GDM1 (cell line): ENCODE results near the gene RPL22.

Experiments
- DNase-seq: peaks from one replicate; lab custom pipeline; 2025; lab: John Stamatoyannopoulos, UW

The RPL22 gene

GRCh38 chr1:6199298-6200187, at the start of gene RPL22:
Gene RPL22, minus strand, starts transcription at chr1:6199595. Its CDS starts 22 bp downstream, at chr1:6199573.
- DNase-seq: peak; percentile 98

GRCh38 chr1:6248161-6248776, 48.9 kb upstream of the RPL22 start:
- no peak for DNase-seq

DNA sequence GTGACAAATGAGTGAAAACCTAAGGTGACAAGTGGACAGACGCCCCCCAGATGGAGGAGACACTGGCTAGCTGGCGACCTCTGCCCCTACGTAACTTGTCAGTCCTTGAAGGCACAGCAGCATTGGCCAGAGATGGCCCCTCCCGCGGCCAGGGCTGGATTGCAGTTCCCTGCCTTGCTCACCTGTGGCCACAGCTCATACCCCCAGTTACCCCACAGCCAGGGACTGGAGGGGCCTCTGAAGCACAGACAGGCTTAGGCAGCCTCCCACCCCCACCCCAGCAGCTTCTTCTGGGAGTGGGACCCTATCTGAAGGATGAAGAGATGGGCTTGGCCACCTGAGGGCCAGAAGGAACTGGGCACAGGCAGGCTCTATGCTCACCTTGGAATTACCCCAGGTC, 48.3 kb upstream of the RPL22 start:
- no peak for DNase-seq

GRCh38 chr1:6246497-6247467, 47.4 kb upstream of the RPL22 start:
- DNase-seq: peak; percentile 53

DNA sequence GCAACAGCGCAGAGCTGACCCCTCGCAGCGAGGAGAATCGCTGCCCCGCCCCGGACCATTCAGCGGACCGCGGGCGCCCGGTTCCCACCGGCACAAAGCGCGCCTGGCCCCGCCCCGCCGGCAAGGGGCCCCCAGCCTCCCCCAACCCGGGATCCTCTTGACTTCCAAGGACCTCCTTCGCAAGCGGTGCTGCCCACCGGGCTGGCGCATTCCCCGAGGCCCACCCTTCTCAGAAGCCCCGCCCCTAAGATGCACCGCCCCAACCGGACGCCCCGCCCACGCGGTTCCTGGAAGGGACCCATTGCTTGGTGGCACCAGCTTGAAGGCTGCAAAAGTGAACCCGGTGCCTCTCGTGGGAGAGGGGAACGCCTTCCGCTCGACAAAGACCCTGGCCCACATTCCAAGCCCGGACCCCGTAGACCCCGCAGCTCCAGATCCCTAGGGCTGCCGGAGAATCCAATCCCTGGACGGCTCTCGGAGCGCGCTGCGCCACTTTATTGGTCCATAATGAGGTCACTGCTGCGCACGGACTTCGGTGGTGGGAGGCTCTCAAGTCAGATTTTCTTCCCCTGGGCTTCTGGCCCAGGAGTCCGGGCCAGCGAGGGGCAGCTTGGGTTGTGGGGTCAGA, 46.6 kb upstream of the RPL22 start:
- no peak for DNase-seq

DNA sequence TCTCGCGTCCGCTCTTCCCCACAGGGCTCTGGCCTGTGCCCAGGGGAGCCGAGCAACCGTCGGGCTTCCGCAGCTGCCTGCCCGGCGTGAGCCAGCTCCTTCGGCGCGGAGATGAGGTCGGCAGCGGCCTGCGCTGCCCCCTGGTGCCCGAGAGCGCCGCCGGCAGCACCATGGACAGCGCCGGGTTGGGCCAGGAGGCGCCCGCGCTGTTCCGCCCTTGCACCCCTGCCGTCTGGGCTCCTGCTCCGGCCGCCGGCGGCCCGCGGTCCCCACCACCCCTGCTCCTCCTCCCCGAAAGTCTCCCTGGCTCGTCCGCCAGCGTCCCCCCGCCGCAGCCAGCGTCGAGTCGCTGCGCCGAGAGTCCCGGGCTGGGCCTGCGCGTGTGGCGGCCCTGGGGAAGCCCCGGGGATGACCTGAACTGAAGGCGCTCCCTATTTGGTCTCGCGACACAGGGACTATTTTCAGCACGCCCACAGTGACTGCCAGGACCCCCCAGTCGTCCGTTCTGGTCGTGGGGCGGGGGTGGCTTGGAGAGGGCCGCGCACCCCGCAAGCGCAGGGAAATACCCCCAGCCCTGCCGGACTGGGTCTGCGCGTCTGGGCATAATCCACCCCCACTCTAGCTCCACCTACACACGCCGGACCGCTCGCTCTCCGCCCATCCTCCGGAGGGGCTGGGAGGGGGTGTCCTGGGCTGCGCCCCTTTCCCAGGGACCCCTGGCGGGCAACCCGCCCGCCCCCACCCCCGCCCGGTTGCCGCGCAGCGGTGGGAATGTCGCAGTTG, 45.9 kb upstream of the RPL22 start:
- peak; percentile 72 for DNase-seq

- no peak for DNase-seq
Measured at GRCh38 chr1:6244401-6245049, 45.1 kb upstream of the RPL22 start.

- no peak for DNase-seq
Measured at GRCh38 chr1:6243993-6244392, 44.6 kb upstream of the RPL22 start, which contains the start of gene HES3. Gene HES3, plus strand, starts transcription at chr1:6244179. Its CDS starts 187 bp downstream, at chr1:6244366.

DNA sequence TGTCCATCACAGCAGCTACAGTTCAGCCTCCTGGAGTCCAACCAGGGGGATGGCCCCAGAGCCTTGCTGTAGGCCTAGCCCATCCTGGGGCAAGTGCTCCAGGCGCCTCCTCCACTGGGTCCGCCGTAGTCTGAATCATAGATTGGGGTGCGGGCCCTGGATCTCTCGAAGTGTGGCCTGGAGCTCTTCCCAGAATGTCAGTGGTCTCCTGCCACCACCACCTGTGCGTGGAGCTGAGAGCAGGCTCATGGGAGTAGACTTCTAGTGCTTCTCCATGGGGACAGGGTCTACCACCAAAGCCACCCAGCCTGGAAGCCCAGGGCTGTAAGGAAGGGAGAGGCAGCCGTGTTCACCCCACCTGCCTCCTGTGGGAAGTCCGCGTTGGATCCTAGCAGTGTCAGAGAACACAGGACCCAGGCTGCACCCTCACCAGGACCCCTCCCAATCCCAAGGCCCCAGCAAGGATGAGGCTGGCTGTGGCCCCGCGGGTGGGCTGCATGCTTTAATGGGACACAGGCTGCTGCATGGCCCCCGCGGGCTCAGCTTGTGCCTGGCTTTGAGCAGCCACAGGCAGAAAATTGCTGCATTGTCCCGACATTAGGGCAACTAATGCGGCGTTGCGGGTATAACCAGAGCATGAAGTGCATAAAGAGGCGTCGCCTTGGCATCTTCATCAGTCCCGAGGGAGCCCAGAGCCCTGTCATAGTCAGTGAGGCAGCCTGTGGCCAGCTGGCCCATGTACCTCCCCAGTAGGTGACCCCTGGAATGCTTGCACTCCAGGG, 43.8 kb upstream of the RPL22 start:
- DNase-seq: no peak

DNA sequence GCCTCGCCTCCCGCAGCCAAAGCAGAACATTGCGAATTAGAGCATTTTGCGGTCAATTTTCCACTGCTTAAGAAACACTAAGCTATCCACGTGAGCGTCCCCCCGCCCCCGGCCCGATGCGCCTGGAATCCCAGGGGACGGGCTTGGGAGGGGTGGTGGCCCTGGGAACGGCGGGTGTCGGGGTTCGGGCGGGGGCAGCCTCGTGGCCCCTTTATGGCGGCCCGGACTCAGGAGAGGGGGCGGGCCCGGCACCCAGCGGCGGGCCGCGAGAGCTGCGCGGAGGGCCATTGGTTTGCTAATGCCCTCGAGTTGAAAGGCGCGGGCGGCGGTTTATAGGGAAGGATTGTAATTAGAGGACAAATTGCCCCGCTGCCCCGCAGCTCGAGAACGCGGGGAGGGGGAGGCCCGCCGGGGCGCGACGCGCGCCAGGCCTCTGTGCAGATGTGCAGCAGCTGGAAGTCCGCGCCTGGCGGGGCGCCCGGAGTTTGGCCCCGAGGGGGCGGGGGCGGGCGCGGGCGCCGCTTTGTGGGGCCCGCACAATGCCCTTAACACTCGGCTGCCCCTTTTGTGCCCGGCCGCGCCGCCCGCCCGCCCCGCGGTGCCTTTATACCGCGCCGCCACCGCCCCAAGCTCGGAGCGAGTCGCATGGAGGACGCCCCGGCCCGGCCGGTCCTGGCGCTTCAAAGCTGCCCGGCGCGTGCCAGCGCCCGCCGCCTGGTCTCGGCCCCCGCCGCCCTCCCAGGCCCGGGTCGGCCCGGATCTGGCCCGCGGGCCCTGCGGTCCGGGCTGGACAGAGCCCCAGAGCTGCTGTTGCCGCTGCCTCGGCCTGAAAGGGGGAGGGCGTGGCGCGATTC, 42.7 kb upstream of the RPL22 start:
- no peak for DNase-seq

DNA sequence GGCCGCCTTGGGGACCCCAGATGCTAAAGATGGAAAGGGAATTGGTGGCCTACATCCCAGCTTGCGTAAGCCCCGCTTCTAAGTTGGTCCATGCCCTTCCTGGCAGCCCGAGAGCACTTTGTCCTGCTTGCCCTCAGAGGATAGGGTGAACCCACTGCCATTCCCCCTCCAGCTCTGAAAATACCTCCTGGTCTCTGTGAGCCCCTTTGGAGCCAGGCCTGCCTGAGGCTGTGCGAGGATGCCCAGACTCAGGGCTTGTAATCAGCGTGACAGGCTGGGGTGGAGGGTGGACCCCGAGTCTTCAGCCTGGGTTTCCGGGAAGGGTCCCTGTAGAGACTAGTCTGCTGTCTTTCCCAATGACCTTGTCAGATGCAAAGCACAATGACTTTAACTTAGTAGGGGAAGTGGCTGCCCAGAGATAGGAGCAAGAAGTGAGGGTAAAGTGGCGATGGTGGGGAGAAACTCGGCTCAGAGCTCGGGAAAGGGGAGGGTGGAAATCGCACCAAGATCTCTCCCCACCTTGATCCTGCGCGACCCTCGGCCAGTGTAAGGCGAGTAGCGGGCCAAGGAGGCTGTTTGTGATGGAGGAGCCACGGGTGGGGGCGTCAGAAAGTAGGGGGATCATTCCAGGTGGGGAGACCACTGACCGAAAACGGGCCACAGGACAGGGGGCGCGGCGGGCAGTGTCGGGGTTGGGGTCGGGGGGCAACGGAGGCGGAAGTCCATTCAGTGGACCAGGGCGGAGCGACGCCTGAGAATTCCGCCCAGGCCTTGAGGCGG, 41.9 kb upstream of the RPL22 start:
- no peak for DNase-seq

GRCh38 chr1:6239950-6240768, 40.8 kb upstream of the RPL22 start:
- DNase-seq: no peak

DNA sequence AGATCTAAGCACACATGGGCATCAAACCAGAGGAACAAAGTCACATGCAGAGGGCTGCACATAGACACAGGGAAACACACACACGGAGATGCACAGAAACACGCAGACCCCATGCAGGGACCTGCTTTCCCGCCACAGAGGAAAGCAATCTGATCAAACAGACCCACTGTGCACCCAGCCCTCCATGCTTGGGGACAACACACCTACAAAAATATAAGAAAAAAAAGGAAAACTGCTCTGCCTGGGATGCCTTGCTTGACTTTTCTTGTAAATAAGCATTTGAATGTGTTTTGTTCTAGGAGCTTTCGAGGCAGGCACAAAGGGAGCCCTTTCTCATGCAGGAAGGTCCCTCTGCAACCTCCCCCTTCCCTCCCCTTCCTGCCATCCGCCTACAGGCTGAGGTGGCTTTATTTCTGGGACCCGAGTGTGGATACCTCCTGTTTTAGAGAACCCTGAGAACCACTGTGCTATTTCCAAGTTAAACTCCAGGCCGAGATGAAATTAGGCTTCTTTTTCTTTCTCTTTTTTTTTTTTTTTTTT, 39.9 kb upstream of the RPL22 start:
- no peak for DNase-seq

GRCh38 chr1:6237093-6237492, 37.7 kb upstream of the RPL22 start:
- DNase-seq: no peak

GRCh38 chr1:6235296-6235677, 35.9 kb upstream of the RPL22 start:
- no peak for DNase-seq

DNA sequence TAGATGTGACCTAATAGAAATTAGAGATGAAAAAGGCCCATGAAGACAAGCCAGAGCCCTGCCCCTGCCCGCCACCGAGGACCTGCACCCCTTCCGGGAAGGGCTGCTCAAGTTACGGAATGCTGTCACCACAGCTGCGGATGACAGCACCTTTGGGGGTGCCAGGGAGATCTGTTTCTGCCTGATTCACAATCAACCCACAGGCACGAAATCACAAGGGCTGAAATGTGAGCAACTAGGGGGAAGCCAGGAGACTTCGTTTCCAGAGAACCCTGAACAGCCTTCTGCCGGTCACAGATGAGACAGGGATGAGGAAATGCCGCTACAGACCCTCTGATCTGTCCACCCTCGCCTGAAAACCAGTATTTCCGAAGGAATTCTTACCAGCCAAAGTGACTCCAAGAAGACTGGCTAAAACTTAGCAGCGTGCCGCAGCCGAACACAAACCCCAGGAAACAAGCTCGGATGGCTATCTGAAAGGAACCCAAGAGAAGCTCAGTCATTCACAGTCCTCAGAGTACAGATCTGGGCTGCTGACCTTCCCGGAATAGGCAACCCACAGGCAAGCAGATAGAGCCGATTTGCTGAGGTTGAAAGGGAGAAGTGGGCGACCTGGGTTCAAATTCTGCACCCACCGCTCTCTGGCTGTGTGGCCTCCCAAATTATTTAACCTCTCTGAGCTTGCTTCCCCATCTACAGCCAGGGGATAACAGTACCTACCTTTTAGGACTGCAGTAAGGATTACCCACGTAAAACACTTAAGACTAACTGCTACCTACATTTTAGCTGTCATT, 35.3 kb upstream of the RPL22 start:
- no peak for DNase-seq
